SIG-M5 (cell line): ENCODE results near the gene METTL6.
"Not testable (repeated sequence)": the region's sequence is repeated elsewhere in the genome, so short reads cannot be mapped to it uniquely, and the experiment has no call there.

Experiments
- DNase-seq: peaks from one replicate; lab custom pipeline; 2025; lab: John Stamatoyannopoulos, UW

METTL6 gene

GRCh38 chr3:15427182-15427880 lies at the start of gene METTL6, which contains the start of gene EAF1:
Gene METTL6 (minus strand): TSS chr3:15427544. CDS start chr3:15426511, 1,033 bp downstream.
Gene EAF1 (plus strand): TSS chr3:15427598. CDS start chr3:15427780, 182 bp downstream.
- DNase-seq = peak; percentile 10

- no peak for DNase-seq
Measured at GRCh38 chr3:15476378-15476777, 49.0 kb upstream of the METTL6 start.

- no peak for DNase-seq
Measured at GRCh38 chr3:15475161-15475560, 47.8 kb upstream of the METTL6 start.

- no peak for DNase-seq
Measured at GRCh38 chr3:15471861-15472260, 44.5 kb upstream of the METTL6 start.

GRCh38 chr3:15470849-15471248 lies 43.5 kb upstream of the METTL6 start:
- no peak for DNase-seq

- no peak for DNase-seq
Measured at GRCh38 chr3:15470261-15470660, 42.9 kb upstream of the METTL6 start.

GRCh38 chr3:15467227-15468181 lies 40.2 kb upstream of the METTL6 start:
- DNase-seq = no peak

GRCh38 chr3:15465876-15466585 lies 38.7 kb upstream of the METTL6 start:
- no peak for DNase-seq

GRCh38 chr3:15462451-15462850 lies 35.1 kb upstream of the METTL6 start:
- DNase-seq = no peak

- DNase-seq = no peak
Measured at GRCh38 chr3:15460891-15461531, 33.7 kb upstream of the METTL6 start.

GRCh38 chr3:15458212-15458780 lies 31.0 kb upstream of the METTL6 start:
- DNase-seq = no peak

GRCh38 chr3:15456915-15457314 lies 29.6 kb upstream of the METTL6 start:
- DNase-seq = not testable (repeated sequence)

GRCh38 chr3:15456321-15456720 lies 29.0 kb upstream of the METTL6 start:
- DNase-seq = no peak

- DNase-seq = no peak
Measured at GRCh38 chr3:15455756-15456155, 28.4 kb upstream of the METTL6 start.

- DNase-seq = no peak
Measured at GRCh38 chr3:15454965-15455364, 27.6 kb upstream of the METTL6 start.

GRCh38 chr3:15453991-15454625 lies 26.8 kb upstream of the METTL6 start:
- DNase-seq = no peak

GRCh38 chr3:15453501-15453900 lies 26.2 kb upstream of the METTL6 start:
- DNase-seq = no peak

- DNase-seq = no peak
Measured at GRCh38 chr3:15452961-15453360, 25.6 kb upstream of the METTL6 start.

- no peak for DNase-seq
Measured at GRCh38 chr3:15452156-15452555, 24.8 kb upstream of the METTL6 start.

- no peak for DNase-seq
Measured at GRCh38 chr3:15451216-15452113, 24.1 kb upstream of the METTL6 start.
